ENCODE data around the gene CRBN. TPM values are rescaled to one million over a fixed set of nuclear protein-coding genes. Genes with fewer than 3 reads are reported as not detected.
A peak's percentile ranks its signal among the peaks of the same experiment; 100 is the strongest.

CRBN gene
- total RNA-seq, 1 experiment from 2014 or later = 31.2 TPM

- DNase-seq = no peak
- no peaks in the 10 kb centered on the region for H3K9me2 ChIP-seq (replicated peaks; ENCODE audit: low read length)
- ATAC-seq = no peak
- no peak overlapping the region for H3K9ac ChIP-seq (ENCODE audit: low read length)
- POLR2A ChIA-PET (ENCODE audit: unreplicated experiment) = no interaction called here
- H3F3A ChIP-seq (ENCODE audit: low read length, unreplicated experiment) = no peaks in the 10 kb centered on the region
- no peak overlapping the region for H3K27ac ChIP-seq (ENCODE audit: low read length)
- no peaks in the 10 kb centered on the region for H4K20me1 ChIP-seq (ENCODE audit: low read length)
- no TSS peak for BruUV-seq (replicated peaks)
- no peaks in the 10 kb centered on the region for H3K9me3 ChIP-seq (ENCODE audit: low read length)
- no peaks in the 10 kb centered on the region for H3K4me1 ChIP-seq (ENCODE audit: insufficient read depth, low read length)
- intact Hi-C loops (cut with micrococcal nuclease) = no loop called here
- H3K36me3 ChIP-seq (ENCODE audit: low read depth, low read length) = no peaks in the 10 kb centered on the region
- H3K27me3 ChIP-seq (ENCODE audit: low read length) = peaks cover 27% of the 10 kb centered on the region; the same call in 1 of the 2 replicates
- H3K4me2 ChIP-seq (ENCODE audit: low read length) = no peak overlapping the region
- H3K79me2 ChIP-seq (ENCODE audit: low read length) = no peaks in the 10 kb centered on the region
- CTCF ChIA-PET = no interaction called here
- TF ChIP-seq CTCF (conservative IDR thresholded peaks at IDR 0.05; ENCODE audit: low read depth, low read length) (no peak), EZH2phosphoT487 (IDR thresholded peaks at IDR 0.05; ENCODE audit: borderline replicate concordance, low read length) (no peak), EZH2 (IDR thresholded peaks at IDR 0.05; ENCODE audit: low read length, unreplicated experiment) (no peak)
- H2AFZ ChIP-seq (ENCODE audit: low read length) = no peak overlapping the region
- no peak overlapping the region for H3K4me3 ChIP-seq (ENCODE audit: low read length)
These were observed 66.3 kb downstream of the CRBN start for GRCh38 chr3:3113042-3113709.

GRCh38 chr3:3110749-3111361 lies 68.6 kb downstream of the CRBN start:
- ChIA-PET CTCF (no interaction called here), POLR2A (ENCODE audit: unreplicated experiment) (no interaction called here)
- H2AFZ ChIP-seq (ENCODE audit: low read length) = no peak overlapping the region
- no peak for ATAC-seq
- no peaks in the 10 kb centered on the region for H3K36me3 ChIP-seq (ENCODE audit: low read depth, low read length)
- no peak overlapping the region for H3K4me3 ChIP-seq (ENCODE audit: low read length)
- H4K20me1 ChIP-seq (ENCODE audit: low read length) = no peaks in the 10 kb centered on the region
- H3K9me3 ChIP-seq (ENCODE audit: low read length) = no peaks in the 10 kb centered on the region
- no peak overlapping the region for H3K27ac ChIP-seq (ENCODE audit: low read length)
- BruUV-seq (replicated peaks) = no TSS peak
- no peaks in the 10 kb centered on the region for H3F3A ChIP-seq (ENCODE audit: low read length, unreplicated experiment)
- no peaks in the 10 kb centered on the region for H3K4me1 ChIP-seq (ENCODE audit: insufficient read depth, low read length)
- peaks cover 18% of the 10 kb centered on the region; the same call in 1 of the 2 replicates for H3K27me3 ChIP-seq (ENCODE audit: low read length)
- H3K9ac ChIP-seq (ENCODE audit: low read length) = no peak overlapping the region
- intact Hi-C loops (cut with micrococcal nuclease) = no loop called here
- peak; percentile 29 for DNase-seq
- H3K4me2 ChIP-seq (ENCODE audit: low read length) = peak overlapping the region; percentile 18; the same call in 1 of the 2 replicates
- H3K9me2 ChIP-seq (replicated peaks; ENCODE audit: low read length) = no peaks in the 10 kb centered on the region
- no peaks in the 10 kb centered on the region for H3K79me2 ChIP-seq (ENCODE audit: low read length)
- no peak for TF ChIP-seq CTCF (conservative IDR thresholded peaks at IDR 0.05; ENCODE audit: low read depth, low read length)
- TF ChIP-seq EZH2 (IDR thresholded peaks at IDR 0.05; ENCODE audit: low read length, unreplicated experiment) = no peak
- no peak for TF ChIP-seq EZH2phosphoT487 (IDR thresholded peaks at IDR 0.05; ENCODE audit: borderline replicate concordance, low read length)

GRCh38 chr3:3110299-3110630 lies 69.2 kb downstream of the CRBN start, which contains the start of gene IL5RA:
Gene IL5RA (minus strand): TSS chr3:3110374. CDS start chr3:3104984, 5,390 bp downstream.
- no peak for ATAC-seq
- Histone ChIP-seq H3K4me2 (ENCODE audit: low read length) (peak within 1 kb of the TSS; percentile 18; the same call in 1 of the 2 replicates), H3K9me3 (ENCODE audit: low read length) (no peaks in the 10 kb centered on the region), H3F3A (ENCODE audit: low read length, unreplicated experiment) (no peaks in the 10 kb centered on the region), H4K20me1 (ENCODE audit: low read length) (no peaks in the 10 kb centered on the region), H3K79me2 (ENCODE audit: low read length) (no peaks in the 10 kb centered on the region), H3K27me3 (ENCODE audit: low read length) (peaks cover 16% of the 10 kb centered on the region; the same call in 1 of the 2 replicates), H3K4me1 (ENCODE audit: insufficient read depth, low read length) (no peaks in the 10 kb centered on the region), H3K9me2 (replicated peaks; ENCODE audit: low read length) (no peaks in the 10 kb centered on the region), H3K27ac (ENCODE audit: low read length) (no peak within 1 kb of the TSS), H3K36me3 (ENCODE audit: low read depth, low read length) (no peaks in the 10 kb centered on the region), H3K9ac (ENCODE audit: low read length) (no peak within 1 kb of the TSS), H2AFZ (ENCODE audit: low read length) (no peak within 1 kb of the TSS), H3K4me3 (ENCODE audit: low read length) (no peak within 1 kb of the TSS)
- intact Hi-C loops (cut with micrococcal nuclease) = no loop called here
- DNase-seq = no peak
- POLR2A ChIA-PET (ENCODE audit: unreplicated experiment) = no interaction called here
- TF ChIP-seq EZH2 (IDR thresholded peaks at IDR 0.05; ENCODE audit: low read length, unreplicated experiment) = no peak
- CTCF ChIA-PET = no interaction called here
- BruUV-seq (replicated peaks) = no TSS peak
